Fibroblast of upper back skin (primary cell): ENCODE data around the gene OR10K1.
A peak's percentile ranks its signal among the peaks of the same experiment; 100 is the strongest.
"Not testable (repeated sequence)": the region's sequence is repeated elsewhere in the genome, so short reads cannot be mapped to it uniquely, and the experiment has no call there.

Experiments
- DNase-seq: peaks from one replicate; pipeline ENCODE4 v3.0.0-alpha.2; 2013

OR10K1 gene, protein sequence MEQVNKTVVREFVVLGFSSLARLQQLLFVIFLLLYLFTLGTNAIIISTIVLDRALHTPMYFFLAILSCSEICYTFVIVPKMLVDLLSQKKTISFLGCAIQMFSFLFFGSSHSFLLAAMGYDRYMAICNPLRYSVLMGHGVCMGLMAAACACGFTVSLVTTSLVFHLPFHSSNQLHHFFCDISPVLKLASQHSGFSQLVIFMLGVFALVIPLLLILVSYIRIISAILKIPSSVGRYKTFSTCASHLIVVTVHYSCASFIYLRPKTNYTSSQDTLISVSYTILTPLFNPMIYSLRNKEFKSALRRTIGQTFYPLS

DNA sequence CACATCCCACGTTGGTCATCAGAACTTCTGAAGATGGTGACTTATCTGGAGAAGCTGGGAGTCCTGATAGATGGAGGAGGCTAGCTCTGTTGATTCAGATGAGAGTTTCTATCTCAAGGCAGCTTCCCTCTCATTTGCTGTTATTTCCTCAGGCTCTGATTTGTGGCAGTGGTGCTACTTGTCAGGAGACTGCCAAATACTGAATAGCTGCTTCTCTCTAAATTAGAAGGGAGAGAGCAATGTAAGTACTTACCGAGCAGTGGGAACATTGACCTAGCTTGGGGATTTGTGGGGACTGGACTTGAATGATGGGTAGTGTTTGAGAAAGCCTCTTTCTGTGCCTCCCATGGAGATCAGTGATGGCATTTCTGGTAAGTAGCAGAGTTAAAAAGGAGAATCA, at the start of gene OR10K1:
TSS of gene OR10K1 (plus strand) at position 301 of the 400 bp plus-strand sequence. CDS start 3,728 bp downstream, outside the sequence.
- no peak for DNase-seq

DNA sequence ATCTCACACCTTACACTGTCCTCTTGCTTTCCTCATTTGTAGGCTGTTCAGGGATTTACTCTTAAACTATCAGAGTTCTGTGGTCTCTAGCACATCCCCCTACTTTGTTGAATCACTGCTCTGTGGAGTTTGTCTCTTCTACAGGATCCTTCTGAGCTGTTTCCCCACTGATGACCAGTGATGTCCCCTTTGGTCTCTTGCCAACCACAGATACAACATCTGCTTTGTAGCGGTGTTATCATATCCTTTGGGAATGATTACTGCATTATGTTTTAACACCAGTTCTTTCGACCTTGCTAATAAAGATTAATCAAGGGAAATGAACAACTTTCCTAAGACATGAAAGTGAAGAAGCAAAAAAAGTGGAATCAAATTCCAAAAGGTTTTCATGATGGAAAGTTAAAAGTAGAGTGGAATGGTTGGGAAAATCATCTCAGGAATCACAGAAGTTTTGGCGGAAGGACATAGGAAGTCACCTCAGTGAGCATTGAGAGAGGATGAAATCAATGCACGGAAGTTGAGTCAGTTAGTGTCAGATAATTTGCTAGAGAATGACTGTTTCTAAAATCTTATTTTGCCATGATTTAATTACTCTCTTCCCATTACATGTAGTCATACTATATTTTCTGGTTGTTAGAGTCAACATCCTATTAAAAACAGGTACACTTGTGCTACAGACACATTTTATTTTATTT, 46.8 kb upstream of the OR10K1 start:
- no peak for DNase-seq

DNA sequence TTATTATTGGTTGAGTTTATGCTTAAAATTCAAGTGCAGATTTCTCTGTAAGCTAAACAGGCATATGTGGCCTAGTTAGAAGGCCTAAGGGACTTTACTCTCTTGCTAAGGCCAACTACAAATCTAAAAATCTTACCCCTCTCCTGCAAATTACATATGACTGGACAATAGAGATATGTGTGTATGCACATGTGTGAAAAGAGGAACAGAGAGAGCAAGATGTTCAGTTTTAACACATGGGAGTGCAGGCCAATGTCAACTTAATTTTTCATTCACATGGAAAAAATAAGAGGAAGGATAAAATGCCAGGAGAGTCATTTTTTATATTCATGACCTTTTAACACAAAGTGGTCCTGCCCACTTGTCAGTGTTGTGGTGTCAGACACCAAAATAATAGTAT, 44.0 kb upstream of the OR10K1 start:
- DNase-seq = no peak

DNA sequence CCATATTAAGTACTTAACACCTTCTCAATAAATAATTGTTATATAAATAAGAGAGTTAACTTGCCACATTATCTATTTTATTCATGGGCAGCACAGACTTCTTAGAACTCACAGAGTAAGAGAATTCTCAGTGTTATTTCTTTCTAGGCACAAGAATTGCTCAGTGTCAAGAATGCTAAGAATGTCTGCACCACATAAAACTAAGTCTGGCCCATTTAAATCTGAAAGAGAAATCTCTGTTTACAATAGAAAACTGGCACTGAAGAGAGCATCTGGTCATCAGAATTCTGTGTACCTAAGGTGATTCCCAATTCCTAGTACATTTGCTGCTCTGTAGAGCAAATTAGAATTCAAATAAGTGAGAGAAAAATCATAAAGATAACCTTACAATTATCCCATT, 39.4 kb upstream of the OR10K1 start:
- no peak for DNase-seq

DNA sequence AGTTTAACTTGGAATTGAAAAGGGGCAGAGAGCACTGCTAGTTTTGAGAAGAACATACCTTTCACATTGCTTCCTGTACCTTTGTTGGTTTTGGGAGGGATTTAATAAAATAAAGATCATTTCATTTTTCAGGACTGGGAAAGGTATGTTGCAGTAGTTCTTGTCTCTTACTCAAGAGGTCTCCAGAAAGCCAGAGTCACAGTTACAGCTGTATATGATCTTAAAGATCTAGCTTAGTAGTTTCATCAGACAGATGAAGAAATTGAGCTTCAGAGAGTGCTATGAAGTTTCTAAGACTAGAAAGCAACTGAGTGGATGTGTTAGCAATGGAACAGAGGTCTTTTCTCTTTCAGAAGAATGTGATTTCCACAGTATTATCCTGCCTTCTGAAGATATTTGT, 36.6 kb upstream of the OR10K1 start:
- DNase-seq = no peak

DNA sequence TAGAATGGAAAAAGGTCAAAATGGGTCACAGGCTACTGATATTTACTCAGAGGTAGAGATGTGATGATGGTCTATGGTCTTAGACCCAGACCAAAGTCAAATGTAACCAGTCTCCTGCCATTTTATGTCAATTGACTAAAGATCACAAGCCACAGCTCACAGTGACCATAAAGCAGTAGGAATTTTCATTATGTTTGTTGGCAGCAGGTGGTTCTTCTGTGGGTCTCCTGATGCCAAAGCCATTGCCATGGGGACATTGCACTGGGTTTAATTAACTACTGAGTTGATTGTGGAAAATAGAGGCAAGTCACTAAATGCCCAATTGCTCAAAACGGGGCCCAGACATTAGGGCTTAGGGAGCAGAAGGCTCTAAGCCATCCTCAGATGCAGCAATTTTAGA, 35.5 kb upstream of the OR10K1 start, which contains the start of gene OR10K2:
TSS of gene OR10K2 (minus strand) at position 101 of the 400 bp plus-strand sequence. CDS start 5,371 bp downstream, outside the sequence.
- no peak for DNase-seq

DNA sequence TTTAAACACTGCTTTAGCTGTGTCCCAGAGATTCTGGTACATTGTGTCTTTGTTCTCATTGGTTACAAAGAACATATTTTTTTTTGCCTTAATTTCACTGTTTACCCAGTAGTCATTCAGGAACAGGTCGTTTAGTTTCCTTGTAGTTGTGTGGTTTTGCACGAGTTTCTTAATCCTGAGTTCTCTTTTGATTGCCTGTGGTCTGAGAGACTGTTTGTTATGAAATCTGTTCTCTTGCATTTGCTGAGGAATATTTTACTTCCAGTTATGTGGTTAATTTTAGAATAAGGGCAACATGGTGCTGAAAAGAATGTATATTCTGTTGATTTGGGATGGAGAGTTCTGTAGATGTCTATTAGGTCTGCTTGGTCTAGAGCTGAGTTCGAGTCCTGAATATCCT, 31.5 kb upstream of the OR10K1 start:
- not testable (repeated sequence) for DNase-seq

DNA sequence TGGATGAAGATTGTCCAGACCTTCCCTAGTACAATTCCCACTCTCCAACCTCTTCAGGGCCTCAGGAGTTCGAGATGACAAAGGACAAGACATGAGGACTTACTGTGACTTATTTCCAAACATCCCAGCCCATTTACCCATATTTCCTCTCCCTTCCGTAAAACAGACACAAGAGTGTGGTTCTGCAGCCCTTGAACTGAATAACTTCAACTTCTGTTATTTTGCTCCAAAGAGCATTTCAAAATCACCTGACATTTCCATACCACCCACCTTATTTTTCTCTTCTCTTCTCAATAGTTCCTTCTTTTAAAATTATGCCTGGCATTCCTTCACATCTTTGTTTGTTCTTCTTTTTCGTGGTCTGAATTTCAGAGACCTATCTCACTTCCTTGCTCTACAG, 26.9 kb upstream of the OR10K1 start:
- no peak for DNase-seq

DNA sequence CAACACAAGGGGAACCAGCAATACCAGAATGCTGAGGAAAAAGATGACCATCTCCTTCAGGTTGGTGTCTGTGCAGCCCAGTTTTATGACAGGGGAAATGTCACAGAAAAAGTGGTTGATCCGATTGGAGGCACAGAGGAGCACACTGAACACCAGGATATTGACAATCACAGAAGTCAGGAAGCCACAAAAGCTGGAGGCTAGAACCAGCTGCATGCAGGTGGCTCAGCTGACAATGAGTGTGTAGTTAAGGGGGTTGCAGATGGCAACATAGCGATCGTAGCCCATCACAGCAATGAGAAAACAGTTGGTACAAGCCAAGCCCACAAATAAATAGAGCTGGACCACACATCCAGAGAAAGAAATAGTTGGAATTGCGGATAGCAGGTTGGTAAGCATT, 16.3 kb upstream of the OR10K1 start:
- no peak for DNase-seq

DNA sequence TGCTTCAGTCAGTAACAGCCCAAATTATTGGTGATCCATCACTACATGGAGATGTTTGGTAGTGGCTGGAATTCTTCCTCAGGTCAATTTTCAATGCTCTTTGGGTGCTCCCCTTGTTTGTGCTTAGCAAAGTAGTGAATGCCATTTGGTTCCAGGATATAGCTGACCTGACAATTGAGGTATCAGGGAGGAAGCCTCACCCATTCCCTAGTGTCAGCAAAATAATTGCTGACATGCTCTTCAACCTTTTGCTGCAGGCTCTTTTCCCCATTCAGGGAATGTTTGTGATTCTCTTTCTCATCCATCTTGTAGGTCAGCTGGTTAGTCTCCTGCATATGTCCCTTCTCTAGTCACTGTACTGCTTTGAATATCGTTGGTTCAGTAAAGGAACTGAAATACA, 7.1 kb upstream of the OR10K1 start:
- DNase-seq = no peak

DNA sequence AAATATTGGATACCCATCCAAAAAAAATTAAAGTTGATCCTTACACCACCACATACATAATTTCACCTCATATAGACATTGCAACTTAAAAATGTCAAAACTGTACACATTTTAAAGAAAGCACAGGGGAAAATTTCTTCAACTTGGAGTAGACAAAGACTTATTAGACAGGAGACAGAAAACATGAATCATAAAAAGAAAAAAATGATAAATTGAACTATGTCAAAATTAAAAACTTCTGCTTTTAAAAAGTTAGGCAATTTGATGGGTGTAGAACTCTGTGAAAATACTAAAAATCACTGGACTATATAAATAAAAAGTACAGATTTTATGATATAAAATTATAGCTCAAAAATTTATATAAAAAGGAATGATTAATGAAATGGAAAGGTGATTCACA, 4.4 kb upstream of the OR10K1 start:
- DNase-seq = no peak

DNA sequence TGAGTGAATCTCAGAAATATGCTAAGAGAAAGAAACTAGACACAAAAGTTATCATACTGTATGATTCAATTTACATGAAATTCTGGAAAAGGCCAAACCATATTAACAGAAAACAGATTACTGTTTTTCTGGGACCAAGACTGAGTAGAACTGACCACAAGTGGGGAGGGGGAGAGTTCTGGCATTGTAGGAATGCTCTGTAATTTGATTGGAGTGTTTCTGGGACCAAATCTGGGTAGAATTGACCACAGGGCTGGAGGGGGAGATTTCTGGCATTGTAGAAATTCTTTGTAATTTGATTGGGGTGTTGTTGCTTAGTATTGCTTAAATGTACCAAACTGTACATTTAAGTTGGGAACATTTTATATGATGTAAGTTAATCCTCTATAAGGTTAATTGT, 3.4 kb upstream of the OR10K1 start:
- DNase-seq = peak; percentile 1

DNA sequence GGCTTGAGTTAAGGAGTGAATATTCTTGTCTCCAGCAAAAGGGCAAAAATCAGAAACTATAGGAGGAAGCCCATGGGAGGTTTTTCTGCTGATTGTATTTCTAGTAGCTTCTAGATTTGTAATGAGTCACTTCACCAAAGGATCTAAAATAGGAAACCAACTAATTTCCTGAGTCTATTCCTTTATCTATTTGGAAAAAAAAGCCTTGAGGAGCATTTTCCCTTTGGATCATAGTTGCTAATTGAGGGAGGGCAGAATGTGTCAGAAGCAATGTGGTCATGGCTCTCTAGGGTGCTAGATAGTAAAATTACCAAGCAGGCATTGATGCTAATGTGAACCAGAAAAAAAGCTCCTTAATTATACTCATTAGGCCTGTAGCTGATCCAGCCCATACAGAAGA, 10.3 kb downstream of the OR10K1 start, which contains the start of gene OR10R2:
TSS of gene OR10R2 (plus strand) at position 301 of the 400 bp plus-strand sequence. CDS start 106 bp downstream, outside the sequence.
- DNase-seq = no peak

DNA sequence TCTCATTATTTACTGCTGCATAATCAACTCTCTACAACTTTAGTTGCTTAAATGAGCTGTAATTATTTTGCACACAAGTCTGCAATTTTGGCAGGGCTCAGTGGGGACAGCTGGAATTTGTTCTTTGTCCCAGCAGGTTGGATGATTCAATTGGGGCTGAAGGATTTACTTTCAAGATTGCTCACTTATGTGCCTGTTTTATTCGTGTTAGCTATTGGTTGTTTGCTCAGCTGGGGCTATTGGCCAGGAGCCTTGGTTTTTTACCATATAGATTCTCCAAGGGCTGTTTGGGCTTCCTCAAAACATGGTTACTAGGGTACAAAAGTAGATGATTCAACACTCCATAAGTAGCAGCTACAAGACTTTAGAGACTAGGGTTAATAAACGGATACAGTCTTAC, 23.8 kb downstream of the OR10K1 start:
- no peak for DNase-seq

DNA sequence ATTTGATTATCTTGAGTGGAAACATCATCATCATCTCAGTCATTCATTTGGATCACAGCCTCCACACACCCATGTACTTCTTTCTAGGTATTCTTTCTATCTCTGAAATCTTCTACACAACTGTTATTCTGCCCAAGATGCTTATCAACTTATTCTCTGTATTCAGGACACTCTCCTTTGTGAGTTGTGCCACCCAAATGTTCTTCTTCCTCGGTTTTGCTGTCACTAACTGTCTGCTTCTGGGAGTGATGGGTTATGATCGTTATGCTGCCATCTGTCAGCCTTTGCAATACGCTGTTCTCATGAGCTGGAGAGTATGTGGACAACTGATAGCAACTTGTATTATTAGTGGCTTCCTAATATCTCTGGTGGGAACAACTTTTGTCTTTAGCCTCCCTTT, 29.7 kb downstream of the OR10K1 start:
- DNase-seq = no peak

DNA sequence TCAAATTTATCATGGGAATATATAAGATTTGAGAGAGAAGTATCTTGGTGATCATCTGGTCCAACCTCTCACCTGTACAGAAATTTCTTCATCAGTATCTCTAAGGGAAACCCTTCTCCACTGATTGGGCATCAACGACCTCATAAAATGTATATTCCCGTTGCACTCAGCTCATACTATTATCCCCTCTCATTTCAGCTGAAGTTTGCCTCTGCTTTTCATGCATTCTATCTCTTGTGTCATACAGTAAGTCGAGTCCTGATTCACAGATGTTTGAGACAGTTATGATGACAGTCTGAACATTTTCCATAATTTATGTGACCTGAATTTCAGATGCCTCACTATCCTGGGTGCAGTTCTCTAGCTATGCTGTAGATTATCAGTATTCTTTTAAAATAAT, 31.4 kb downstream of the OR10K1 start:
- DNase-seq = no peak

DNA sequence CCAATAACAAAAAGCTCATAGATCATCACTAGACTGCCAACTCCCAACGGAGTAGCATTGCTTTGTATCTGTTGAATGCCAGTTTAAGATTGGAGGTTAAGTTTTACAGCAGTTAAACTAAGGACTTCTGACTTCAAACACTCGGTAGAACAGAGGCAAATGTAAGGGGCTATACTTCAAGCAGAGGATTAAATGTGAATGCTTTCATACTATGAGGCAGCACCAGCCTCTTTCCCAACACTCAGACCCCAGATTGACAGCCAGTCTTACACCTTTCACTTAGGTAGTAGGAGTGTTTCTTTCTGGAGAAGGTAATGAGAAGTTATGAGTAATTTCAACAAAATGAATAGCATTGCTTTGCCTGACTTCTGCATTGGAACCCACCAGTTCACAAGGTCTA, 33.2 kb downstream of the OR10K1 start:
- no peak for DNase-seq

DNA sequence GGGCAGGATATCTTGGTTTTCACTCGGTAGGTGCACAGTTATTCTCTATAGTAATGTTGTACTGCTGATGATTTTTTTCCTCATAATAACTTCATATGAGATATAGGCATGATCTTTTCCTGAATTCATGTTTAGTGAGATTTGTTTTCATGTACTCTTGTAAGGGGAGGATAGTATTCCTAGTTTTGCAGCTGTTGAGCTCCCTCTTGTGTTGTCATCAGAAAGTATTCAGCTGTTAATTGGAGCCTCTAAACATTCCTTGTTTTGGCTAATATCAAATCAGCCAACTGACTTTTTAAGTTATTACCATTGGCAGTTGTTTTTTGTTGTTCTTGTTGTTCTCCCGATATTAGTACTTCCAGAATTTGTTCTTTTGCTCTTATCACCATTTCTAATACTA, 34.7 kb downstream of the OR10K1 start:
- no peak for DNase-seq

DNA sequence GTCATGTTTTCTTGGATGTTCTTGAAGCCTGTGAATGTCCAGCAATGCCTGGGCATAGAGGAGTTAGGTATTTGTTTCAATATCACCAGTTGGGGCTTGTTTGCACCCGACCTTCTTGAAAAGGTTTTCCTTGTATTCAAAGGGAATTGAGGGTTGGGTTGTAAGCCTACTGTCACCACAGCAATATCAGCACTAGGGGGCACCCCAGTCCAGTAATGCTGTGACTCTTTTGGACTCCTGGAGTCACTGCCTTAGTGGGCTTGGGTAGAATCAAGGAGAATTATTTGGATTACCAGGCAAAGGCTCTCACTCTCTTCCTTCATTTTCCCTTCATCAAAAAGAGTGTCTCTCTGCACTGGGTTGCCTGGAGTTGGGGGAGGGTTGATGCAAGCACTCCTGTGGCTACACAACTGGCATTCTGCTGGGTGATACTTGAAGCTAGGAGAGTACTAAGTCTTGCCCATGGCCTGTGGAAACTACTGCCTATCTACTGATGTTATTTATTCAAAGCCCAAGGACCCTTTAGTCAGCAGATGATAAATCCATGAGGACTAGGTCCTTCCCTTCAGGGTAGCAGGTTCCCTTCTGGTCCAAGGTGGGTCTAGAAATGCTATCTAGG, 44.8 kb downstream of the OR10K1 start:
- DNase-seq = no peak

DNA sequence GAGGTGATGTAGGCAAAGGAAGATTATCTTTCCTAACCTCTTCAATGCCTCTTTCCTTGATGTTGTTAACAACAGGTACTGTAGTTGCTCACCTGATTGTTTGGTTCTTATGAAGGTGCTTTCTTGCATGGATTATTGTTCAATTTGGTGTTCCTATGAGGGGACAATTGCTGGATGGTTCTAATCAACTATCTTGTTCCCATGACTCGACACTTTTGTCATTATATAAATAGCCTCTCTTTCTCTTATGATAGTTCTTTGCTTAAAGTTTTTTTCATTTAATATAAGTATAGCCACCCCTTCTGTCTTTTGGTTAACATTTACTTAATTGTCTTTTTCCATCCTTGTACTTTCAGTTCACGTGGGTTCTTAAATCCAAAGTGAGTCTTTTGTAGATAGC, 45.9 kb downstream of the OR10K1 start:
- no peak for DNase-seq

DNA sequence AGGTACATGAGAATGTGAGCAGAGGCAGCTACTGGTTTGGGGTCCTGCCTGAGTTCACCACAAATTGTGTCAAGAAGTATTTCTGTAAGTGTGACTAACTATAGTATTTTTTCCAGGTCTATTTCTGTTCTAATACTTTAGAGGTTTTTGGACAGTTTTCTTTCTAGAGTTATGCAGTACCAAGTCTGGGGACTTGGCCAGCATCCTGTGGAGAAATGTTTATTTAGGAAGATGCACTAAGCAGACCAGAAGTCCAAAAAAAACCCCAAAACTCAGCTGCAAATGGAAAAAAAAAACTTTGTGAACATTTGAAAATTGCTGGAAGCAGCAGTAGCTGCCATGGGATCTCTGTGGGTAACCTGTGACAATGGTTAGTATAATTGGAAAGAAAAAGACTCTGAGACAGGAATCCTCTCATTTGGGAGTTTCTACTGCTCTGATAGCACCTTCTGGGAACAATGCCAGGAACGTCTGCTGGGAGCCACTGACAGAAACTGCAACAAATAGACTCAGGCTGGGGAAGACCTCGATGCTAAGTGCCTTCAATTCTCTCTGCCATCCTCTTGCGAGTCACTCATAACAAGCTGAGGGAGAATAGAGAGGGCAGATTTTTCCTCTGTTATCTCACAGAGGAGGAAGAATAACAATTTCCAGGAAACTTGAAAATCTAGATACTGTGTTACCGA, 48.0 kb downstream of the OR10K1 start:
- DNase-seq = no peak

DNA sequence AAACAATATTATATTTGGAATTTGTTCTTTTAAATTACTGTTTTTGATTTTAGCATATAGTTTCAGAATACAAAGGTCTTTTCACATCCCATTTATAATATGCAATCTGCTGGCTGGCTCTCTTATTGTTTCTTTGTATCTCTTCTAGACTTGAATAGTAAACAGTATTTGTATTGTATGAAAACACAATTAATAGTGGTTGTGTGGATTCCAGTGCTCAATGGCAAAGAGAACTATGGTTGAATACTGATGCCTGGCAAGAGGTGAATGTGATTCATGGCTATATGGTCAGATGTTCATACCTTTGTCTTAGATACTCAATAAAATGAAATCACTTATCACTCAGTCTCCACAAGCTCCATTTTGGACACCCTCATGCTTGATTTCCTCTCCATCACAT, 55.3 kb downstream of the OR10K1 start:
- no peak for DNase-seq
